HT-29 (cell line): ENCODE data around the gene PGK2. TPM values are rescaled to one million over a fixed set of nuclear protein-coding genes. Genes with fewer than 3 reads are reported as not detected.

ENCODE experiments used
- DNase-seq: peaks from one replicate; pipeline ENCODE4 v3.0.0-alpha.2; 2015; ENCODE audit warnings: low spot score
- total RNA-seq: library from RNA; depleted of rRNA; stranded (reverse); fragments of >200 nt; shearing (Covaris generic); gene quantifications from 2 replicates; pipeline ENCODE4 v1.2.3, GENCODE V29; 2014; rRNA removed

Gene PGK2
- total RNA-seq, 1 experiment from 2014 or later = not detected

GRCh38 chr6:49736017-49736508, 51.0 kb downstream of the PGK2 start:
- no peak for DNase-seq

Other genes starting within 250 kb of the PGK2 start
- 36.8 and 45.8 TPM in 2 replicates for gene C6orf141, start 236.6 kb downstream of the PGK2 start, total RNA-seq
- gene RHAG, start 150.4 kb downstream of the PGK2 start, total RNA-seq = not detected in 2 replicates
- gene CRISP2, start 73.7 kb downstream of the PGK2 start, total RNA-seq = not detected in 2 replicates
- gene CRISP3, start 42.9 kb downstream of the PGK2 start, total RNA-seq = not detected in 2 replicates
- not detected in 2 replicates for gene CRISP1, start 79.2 kb upstream of the PGK2 start, total RNA-seq
- not detected in 2 replicates for gene DEFB114, start 176.9 kb upstream of the PGK2 start, total RNA-seq
- gene DEFB113, start 182.3 kb upstream of the PGK2 start, total RNA-seq = not detected in 2 replicates
- not detected in 2 replicates for gene DEFB110, start 234.7 kb upstream of the PGK2 start, total RNA-seq